Testis (tissue), 3 donors: ENCODE measurements around the gene CEACAM16. TPM values are rescaled to one million over a fixed set of nuclear protein-coding genes. Genes with fewer than 3 reads are reported as not detected.

Source experiments
- DNase-seq: peaks from one replicate; pipeline ENCODE4 v3.0.0-alpha.2; 2019
- H3K27ac ChIP-seq, 2 donors: fragments of 200-600 bp; sonication (generic); one replicate each; pipeline ENCODE4 v1.5.1; 2019
- H3K27me3 ChIP-seq: fragments of 200-600 bp; sonication (generic); one replicate; pipeline ENCODE4 v1.5.1; 2019
- H3K36me3 ChIP-seq: fragments of 200-600 bp; sonication (generic); one replicate; pipeline ENCODE4 v1.5.1; 2017; ENCODE audit warnings: low read depth; ENCODE audit errors: missing control alignments
- H3K4me1 ChIP-seq: fragments of 200-600 bp; sonication (generic); one replicate; pipeline ENCODE4 v1.5.1; 2019
- H3K4me3 ChIP-seq, 2 donors: fragments of 200-600 bp; sonication (generic); one replicate each; pipeline ENCODE4 v1.5.1; 2017 to 2019
- H3K9me3 ChIP-seq: fragments of 200-600 bp; sonication (generic); one replicate; pipeline ENCODE4 v1.5.1; 2017
- POLR2A ChIP-seq: fragments of 450-650 bp; IDR thresholded peaks from one replicate; pipeline ENCODE4 v1.6.1; 2017; ENCODE audit warnings: antibody characterized with exemption, mild to moderate bottlenecking, moderate library complexity
- WGBS, 2 donors: methylation state at CpG; one replicate each; pipeline ENCODE4 v1.1.5; 2018; 5-methylcytosine and 5-hydroxymethylcytosine counted together
- intact Hi-C: fragments of 100-400 bp; cut with DNase I; formaldehyde crosslinking; loops from one replicate; pipeline ENCODE4 v1.15.1; 2023; ENCODE audit warnings: low total_unique reads
- polyA plus RNA-seq: library from polyadenylated mRNA; stranded (reverse); fragments of 350-450 nt; fragmentation: Illumina TruSeq; extraction: RNeasy Lipid Tissue Mini Kit (QIAGEN cat#74804); gene quantifications from one replicate; pipeline ENCODE4 v1.2.3, GENCODE V29; 2014; ENCODE audit warnings: low read depth, low replicate concordance; ENCODE audit not compliant: insufficient read depth
- total RNA-seq, 2 donors: library from RNA; depleted of rRNA; stranded (reverse); fragments of >200 nt; gene quantifications; one replicate each; pipeline ENCODE4 v1.2.3, GENCODE V29; 2016
- TF ChIP-seq, protein P1 (sequence below), 3 experiments: fragments of 450-650 bp in 2 of 3; fragments of 200-600 bp in 1 of 3; sonication (generic) in 1 of 3; IDR thresholded peaks; one replicate each; pipeline ENCODE4 v1.5.1; 2016 to 2019; ENCODE audit warnings: antibody characterized with exemption in 3 of 3, mild to moderate bottlenecking in 2 of 3, moderate library complexity in 1 of 3

The CEACAM16 gene
- total and polyA plus RNA-seq, 3 donors from 2014 or later = 0.50 TPM; not detected in 2

DNA sequence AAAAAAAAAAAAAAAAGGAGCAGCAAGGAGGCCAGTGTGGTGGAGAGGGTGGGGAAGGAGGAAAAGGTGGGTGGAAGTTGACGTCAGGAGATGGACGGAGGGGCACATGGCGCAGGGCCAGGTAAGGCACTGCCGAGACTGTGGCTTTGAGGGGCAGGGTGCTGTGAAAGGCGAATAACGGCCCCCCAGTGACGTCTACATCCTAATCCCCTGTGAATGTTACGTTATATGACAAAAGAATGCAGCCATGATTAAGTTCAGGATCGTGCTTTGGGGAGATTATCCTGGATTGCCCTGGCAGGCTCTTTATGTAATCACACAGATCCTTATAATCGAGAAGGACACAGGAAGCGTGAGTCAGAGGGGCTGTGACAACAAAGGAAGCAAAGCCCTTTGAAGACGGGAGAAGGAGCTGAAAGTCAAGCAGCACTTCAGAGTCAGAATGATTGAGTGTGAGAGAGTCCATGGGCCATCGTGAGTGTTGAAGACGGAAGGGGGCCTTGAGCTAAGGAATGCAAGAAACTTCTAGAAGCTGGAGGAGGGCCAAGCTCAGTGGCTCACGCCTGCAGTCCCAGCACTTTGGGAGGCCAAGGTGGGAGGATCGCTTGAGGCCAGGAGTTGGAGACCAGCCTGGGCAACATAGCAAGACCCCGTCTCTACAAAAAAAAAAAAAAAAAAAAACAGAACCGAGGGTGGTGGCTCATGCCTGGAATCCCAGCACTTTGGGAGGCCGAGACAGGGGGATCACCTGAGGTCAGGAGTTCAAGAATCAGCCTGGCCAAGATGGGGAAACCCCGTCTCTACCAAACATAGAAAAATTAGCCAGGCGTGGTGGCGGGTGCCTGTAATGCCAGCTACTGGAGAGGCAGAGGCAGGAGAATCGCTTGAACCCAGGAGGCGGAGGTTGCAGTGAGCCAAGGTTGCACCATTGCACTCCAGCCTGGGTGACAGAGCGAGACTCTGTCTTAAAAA is 13.8 kb upstream of the CEACAM16 start:
- no peaks in the 10 kb centered on the region for H3K36me3 ChIP-seq
- H3K4me1 ChIP-seq = no peaks in the 10 kb centered on the region
- WGBS, 2 donors = 51 to 53% methylated on average over 25 of the region's 25 CpGs
- no peak overlapping the region for H3K27ac ChIP-seq
- H3K4me3 ChIP-seq = no peak overlapping the region
- no peak for TF ChIP-seq POLR2A
- TF ChIP-seq, protein P1, sequence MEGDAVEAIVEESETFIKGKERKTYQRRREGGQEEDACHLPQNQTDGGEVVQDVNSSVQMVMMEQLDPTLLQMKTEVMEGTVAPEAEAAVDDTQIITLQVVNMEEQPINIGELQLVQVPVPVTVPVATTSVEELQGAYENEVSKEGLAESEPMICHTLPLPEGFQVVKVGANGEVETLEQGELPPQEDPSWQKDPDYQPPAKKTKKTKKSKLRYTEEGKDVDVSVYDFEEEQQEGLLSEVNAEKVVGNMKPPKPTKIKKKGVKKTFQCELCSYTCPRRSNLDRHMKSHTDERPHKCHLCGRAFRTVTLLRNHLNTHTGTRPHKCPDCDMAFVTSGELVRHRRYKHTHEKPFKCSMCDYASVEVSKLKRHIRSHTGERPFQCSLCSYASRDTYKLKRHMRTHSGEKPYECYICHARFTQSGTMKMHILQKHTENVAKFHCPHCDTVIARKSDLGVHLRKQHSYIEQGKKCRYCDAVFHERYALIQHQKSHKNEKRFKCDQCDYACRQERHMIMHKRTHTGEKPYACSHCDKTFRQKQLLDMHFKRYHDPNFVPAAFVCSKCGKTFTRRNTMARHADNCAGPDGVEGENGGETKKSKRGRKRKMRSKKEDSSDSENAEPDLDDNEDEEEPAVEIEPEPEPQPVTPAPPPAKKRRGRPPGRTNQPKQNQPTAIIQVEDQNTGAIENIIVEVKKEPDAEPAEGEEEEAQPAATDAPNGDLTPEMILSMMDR (IDR thresholded peaks at IDR 0.05) = no peak
- H3K9me3 ChIP-seq = no peaks in the 10 kb centered on the region
- intact Hi-C loops = no loop called here
- H3K27me3 ChIP-seq = no peaks in the 10 kb centered on the region
- DNase-seq = no peak

DNA sequence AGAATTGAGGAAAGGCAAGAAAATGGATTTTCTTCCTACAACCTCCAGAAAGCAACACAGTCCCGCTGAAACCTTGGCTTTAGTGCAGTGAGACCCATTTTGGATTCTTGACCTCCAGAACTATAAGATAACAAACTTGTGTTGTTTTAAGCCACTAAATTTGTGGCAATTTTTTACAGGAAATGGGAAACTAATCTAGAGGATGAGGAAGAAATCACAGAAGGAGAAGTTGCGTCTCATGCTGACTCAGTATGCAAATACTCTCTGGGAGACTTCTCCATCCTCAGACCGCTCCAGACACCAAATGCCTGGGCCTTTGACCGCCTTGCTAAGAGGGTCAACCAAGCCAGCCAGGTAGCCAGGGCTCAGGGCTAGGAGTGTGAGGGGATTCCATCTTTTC is 13.1 kb upstream of the CEACAM16 start:
- H3K36me3 ChIP-seq = no peaks in the 10 kb centered on the region
- TF ChIP-seq, protein P1 (IDR thresholded peaks at IDR 0.05) = no peak
- no peak for TF ChIP-seq POLR2A
- DNase-seq = no peak
- no peaks in the 10 kb centered on the region for H3K4me1 ChIP-seq
- intact Hi-C loops = no loop called here
- H3K9me3 ChIP-seq = no peaks in the 10 kb centered on the region
- H3K27me3 ChIP-seq = no peaks in the 10 kb centered on the region
- no peak overlapping the region for H3K27ac ChIP-seq
- 73 to 83% methylated on average over 4 of the region's 4 CpGs for WGBS, 2 donors
- no peak overlapping the region for H3K4me3 ChIP-seq

DNA sequence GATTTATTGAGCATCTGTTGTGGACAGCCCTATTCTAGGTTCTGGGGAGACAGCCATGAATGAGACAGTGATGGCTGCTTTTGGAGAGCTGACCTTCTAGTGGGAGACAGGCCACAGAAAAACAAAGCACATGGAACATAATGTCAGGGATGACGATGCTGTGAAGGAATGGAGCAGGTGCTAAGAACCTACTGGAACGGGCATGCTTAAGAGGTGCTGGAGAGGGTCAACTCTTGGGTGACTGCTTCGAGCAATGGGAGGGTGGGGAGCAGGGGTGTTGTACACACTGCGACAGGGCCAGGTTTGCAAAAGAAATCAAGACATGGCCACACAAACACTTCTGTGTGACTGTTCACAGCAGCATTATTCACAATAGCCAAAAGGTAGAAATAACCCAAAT is 12.1 kb upstream of the CEACAM16 start:
- Histone ChIP-seq H3K36me3 (no peaks in the 10 kb centered on the region), H3K27me3 (no peaks in the 10 kb centered on the region), H3K27ac (no peak overlapping the region), H3K4me1 (no peaks in the 10 kb centered on the region), H3K9me3 (no peaks in the 10 kb centered on the region), H3K4me3 (no peak overlapping the region)
- TF ChIP-seq, protein P1 (IDR thresholded peaks at IDR 0.05) = no peak
- TF ChIP-seq POLR2A = no peak
- DNase-seq = no peak
- intact Hi-C loops = no loop called here
- WGBS, 2 donors = 87 to 89% methylated on average over 4 of the region's 4 CpGs

DNA sequence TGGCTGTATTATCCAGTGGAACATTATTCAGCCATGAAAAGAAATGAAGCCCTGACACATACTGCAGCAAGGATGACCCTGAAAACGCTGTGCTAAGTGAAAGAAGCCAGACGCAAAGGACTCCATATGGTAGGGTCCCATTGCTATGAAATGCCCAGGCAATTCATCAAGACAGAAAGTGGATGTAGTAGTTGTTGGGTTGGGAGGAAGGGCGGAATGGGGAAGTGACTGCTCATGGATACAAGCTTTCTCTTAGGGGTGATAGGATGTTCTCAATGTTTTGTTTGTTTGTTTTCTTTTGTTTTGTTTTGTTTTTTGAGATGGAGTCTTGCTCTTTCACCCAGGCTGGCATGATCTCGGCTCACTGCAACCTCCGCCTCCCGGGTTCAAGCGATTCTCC is 11.1 kb upstream of the CEACAM16 start:
- DNase-seq = no peak
- no peak overlapping the region for H3K27ac ChIP-seq
- no peaks in the 10 kb centered on the region for H3K36me3 ChIP-seq
- no peak overlapping the region for H3K4me3 ChIP-seq
- intact Hi-C loops = no loop called here
- H3K27me3 ChIP-seq = no peaks in the 10 kb centered on the region
- WGBS, 2 donors = 87 to 90% methylated on average over 7 of the region's 7 CpGs
- no peak for TF ChIP-seq POLR2A
- TF ChIP-seq, protein P1 (IDR thresholded peaks at IDR 0.05) = no peak
- no peaks in the 10 kb centered on the region for H3K4me1 ChIP-seq
- H3K9me3 ChIP-seq = no peaks in the 10 kb centered on the region
